Stimulated activated CD4-positive, alpha-beta T cell treated with anti-CD3 and anti-CD28 coated beads, Interleukin-4, amount 100 ng/mL, for 24 hours (primary cell): ENCODE results near the gene UTS2R.
"Not testable (repeated sequence)": the region's sequence is repeated elsewhere in the genome, so short reads cannot be mapped to it uniquely, and the experiment has no call there.

Experiments used
- DNase-seq: peaks from one replicate; pipeline ENCODE4 v3.0.0-alpha.2; 2020

UTS2R gene

DNA sequence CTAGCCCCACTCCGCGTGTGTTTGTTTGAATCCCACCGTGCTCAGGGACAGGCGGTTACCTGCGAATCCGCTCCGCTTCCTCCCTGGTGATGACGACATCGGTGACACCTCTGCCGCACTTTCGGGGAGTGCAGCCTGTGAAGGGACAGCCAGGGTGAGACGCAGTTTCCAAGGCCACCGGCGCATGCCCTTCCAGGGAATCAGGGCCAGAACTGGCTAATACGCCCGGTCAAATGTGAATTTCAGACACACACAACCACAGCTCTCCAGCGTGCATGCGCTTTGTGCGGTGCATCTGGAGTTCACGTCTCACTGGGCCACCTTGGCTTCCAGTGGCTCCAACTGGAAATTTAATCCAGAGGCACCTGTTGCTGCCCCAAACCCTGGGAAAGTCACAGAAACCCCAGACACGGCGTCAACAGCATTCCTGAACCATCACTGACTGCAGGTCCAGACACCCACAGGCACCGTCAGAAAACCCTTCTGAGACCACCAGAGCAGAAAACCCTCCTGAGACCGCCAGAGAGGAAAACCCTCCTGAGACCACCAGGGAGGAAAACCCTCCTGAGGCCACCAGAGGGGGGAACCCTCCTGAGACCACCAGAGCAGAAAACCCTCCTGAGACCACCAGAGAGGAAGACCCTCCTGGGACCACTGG, 40.0 kb downstream of the UTS2R start:
- DNase-seq, result no peak

DNA sequence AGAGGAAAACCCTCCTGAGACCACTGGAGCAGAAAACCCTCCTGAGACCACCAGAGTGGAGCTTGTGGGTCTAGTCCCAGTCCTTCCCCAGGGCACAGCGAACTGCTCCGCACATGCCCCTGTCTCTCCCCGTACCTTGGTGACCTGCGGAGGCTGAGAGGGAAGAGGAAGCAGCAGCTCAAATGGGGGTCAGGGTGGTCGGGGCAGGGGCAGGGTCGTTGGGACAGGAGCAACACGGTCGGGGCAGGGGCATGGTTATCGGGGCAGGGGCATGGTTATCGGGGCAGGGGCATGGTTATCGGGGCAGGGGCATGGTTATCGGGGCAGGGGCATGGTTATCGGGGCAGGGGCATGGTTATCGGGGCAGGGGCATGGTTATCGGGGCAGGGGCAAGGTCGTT, 40.5 kb downstream of the UTS2R start:
- not testable (repeated sequence) for DNase-seq

DNA sequence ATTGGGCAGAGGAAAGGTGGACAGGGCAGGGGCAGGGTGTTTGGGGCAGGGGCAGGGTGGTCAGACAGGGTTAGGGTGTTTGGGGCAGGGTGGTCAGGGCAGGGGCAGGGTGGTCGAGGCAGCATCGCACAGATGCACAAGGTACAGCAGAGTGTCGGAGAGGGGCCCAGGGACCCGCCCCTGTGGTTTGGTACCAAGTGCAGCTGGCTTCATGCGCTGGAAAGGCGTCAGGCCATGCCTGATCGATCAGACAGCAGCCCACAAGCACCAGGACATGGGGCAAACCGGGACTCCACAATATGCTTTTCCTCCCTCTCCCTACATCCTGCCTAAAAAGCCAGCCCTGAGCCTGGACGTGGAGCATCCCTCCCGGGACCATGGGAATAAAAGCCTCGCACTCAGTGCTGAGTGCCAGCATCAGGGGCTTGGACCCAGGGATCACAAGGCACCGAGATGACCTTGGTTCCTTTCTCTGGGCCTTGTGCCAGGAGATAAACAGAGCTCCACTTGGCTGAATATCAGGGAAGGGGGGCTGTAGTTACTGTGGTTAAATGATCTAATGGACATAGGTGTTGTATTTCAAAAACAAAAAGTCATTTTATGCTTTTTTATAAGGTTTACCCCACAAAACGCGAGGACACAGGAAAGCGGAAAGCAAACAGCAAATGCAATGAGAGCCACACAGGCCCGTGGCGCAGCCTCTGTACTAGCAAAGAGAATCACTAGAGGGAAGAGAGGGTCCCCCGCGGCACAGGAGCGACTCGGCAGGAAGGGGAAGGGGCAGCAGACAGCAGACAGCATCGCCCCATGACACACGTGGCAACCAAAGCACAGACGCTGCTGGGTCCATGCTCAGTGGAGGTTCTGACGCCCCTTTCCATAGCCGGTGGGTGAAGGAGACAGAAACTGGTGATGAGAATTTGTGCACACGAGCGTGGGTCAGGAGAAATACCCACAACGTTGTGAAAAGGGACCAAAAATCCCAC, 41.3 kb downstream of the UTS2R start:
- no peak for DNase-seq

DNA sequence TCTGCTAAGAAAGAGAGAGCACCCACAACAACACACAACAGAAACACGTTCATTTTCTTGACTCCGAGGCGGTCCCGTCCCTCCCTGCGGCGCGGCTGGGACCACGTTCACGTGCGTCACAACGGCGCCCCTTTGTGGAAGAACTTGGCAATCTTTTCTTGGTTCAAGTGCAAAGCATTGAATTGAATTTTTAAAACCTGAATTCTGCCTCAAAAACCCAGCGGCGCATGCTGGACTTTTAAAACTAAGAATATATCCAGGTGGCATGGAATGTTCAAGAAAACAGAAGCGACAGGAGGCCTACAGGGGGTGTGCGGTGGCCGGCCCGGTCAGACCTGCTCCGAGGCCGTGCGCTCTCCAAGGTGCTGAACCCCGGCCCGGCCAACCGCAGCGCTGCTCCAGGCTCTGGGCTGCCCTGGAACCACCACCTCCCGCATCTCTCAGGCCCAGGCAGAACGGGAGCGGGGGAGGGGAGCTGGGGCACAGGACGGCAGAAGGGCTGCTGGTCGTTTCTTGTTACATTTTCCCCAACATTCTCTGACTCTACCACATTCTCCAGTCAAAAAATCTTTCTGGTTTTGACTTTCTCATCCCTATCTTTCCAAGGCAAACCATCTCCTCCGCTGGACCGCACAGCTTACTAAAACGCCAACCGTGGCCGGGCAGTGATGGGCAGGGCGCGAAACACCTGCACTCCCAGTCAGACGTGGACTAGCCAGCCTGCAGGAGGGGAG, 43.1 kb downstream of the UTS2R start:
- DNase-seq, result peak; percentile 81

DNA sequence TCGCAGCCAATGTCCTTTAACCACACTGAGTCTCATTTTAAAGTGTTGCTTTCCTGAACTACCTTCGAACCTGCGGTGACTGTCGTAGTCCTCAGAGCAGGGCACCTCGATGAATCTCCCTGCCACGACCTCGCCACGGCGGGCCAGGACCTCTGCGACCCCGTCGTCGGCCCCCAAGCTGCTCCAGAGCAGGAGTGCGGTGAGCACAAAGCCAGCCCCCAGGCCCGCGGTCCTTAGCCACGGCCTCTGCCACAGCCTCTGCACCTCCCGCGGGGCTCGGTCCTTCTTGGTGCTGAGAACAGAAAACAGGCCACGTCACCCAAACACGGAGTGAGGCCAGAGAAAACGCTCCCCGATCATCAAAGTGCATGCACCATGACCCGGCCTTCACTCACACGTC, 43.8 kb downstream of the UTS2R start:
- no peak for DNase-seq

DNA sequence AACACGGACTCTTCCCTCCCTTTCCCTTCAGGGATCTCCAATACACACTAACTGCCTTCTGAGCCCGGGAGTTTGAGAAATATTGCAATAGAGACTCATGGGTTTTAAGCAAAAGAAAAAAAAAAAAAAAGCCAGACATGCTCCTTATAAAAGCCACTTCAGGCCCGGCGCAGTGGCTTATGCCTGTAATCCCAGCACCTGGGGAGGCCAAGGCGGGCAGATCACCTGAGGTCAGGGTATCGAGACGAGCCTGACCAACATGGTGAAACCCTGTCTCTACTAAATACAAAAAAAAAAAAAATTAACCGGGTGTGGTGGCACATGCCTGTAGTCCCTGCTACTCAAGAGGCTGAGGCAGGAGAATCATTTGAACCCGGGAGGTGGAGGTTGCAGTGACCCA, 44.2 kb downstream of the UTS2R start:
- DNase-seq, result no peak

DNA sequence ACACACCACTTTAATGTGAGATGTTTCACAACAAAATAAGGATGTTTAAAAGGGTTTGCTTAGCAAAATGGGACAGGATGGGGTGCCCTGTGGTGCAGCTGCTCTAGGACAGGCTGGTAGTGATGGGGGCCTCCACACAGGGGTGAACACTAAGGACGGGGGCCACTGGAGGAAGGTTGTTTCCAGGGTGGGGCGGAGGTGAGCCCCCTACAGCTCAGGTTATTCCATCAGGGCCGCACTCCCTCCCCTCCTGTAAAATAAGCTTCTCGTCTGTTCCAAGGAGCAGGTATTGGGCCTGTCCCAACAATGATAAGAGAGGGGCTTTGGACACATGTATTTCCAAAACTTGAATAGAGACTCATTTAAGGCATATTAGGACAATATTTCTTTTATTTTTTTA, 44.7 kb downstream of the UTS2R start:
- DNase-seq, result no peak

DNA sequence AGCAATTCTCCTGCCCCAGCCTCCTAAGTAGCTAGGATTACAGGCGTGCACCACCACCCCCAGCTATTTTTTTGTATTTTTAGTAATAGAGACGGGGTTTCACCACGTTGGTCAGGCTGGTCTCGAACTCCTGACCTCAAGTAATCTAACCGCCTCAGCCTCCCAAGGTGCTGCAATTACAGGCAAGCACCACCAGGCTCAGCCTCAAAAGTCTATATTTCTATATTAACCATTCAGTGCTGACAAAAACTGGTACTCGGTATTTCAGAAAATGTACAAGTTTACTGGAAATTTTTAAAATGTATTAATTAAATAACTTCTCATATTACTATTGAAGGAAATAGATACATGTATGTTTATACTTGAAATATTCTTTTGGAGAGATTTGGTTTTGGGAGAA, 45.2 kb downstream of the UTS2R start:
- no peak for DNase-seq

DNA sequence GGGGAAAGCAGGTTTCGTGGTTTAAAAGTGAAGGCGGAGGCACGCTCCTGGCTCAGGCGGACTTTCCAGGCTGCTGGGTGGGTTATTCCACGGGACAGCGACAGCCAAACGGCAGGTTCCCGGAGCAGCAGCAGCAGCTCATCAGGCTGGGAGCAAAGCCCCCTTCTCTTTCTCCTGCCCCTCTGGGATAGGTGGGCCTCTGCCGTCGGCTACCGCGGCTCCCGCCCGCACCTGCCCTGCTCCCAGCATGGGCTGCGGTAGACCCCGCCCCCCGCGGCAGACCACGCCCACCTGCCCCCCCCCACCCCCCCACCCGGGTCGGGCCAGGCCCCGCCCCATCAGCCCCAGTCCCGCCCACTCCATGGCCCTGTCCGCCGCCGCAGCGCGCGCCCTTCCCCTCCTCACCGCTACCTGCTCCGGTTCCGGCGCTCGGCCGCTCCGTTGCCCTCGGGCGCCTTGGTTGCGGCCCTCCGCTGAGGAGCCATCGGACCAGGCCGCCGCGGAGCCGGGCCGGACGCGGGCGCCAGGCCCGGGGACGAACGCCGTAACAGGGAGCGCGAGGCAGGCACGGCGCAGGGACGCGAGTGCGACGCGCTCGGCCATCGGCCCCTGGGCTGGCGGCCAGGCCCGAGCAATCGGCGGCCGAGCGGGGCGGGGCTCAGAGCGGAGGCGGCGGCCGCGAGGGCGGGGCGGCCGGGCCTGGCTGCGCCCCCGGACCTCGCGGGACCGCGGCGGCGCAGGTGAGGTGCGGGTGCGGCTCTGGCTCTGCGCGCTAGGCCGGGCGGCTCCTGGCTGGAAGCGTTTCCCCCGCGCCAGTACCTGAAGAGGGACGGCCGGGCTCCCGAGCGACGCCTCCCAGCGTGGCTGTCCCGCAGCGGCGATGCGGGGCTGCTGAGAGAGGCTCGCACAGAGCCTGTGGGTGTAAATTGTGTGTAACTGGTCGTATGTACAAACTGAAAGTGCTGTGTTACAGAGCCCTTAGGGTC, 46.7 kb downstream of the UTS2R start, which contains the start of the genes HEXD and OGFOD3:
HEXD (plus strand) TSS at position 347 of the 986 bp plus-strand sequence. CDS start 1,453 bp downstream, outside the sequence.
OGFOD3 (minus strand) TSS at position 586 of the 986 bp plus-strand sequence; CDS start at position 485, 101 bp downstream.
- peak; percentile 80 for DNase-seq

DNA sequence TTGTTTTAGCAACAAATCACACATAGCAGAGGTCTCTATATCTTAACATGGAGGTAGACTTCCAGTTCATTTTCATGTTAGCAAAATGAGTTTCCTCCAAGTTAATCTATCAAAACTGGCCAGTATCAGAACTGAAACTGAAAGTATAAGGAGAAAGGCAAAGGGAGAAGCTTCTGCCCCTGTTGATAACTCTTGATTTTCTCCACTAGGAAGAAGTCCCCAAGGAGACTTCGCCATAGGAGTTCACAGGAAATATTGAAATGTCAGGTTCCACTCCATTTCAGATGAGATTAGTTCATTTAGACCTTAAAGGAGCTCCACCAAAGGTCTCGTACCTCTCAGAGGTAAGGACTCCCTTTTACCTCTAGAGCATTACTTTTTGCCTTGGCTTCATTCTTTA, 48.0 kb downstream of the UTS2R start:
- DNase-seq, result no peak

DNA sequence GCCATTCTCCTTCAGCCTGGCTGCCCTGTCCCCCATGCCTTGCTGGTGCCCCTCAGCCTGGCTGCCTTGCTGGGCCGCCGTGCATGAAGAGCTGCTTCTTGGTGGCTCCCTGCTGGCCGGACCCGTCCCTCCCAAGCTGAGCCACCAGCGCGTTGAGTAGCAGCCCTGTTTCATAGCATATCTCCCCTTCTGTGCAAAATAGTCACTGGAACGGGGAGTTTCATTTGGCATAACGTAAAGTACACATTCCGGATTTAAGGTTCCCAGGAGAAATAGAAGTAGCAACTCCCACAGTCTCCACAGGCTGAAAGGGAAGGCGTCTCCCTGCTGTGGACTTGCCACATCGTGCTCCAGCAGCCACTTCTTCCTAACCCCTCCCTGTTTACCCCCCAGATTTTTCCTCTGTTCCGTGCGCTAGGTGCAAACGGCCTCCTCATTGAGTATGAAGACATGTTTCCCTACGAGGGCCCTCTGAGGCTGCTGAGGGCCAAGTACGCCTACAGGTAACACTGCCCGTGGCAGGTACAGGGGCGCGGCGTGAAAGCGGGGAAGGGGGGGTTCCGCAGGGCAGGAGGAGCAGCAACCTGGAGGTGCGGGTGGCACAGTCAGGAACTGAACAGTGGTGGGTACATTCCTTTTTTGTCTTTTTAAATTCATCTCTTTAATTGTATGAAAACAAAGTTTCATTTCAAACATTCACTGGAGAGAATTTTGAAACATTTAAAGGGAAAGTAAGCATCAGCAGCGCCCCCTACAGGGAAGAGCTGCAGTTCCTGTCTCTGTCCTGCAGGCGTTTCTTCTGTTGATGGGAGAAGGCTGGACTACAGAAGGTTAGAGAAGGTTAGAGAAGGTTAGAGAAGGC, 52.7 kb downstream of the UTS2R start:
- peak; percentile 60 for DNase-seq

DNA sequence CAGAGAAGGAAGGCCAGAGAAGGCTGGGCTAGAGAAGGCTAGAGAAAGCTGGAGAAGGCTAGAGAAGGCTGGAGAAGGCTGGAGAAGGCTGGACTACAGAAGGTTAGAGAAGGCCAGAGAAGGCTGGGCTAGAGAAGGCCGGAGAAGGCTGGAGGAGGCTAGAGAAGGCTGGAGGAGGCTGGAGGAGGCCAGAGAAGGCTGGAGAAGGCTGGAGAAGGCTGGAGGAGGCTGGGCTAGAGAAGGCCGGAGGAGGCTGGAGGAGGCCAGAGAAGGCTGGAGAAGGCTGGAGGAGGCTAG, 53.2 kb downstream of the UTS2R start:
- no peak for DNase-seq
